Activated T-cell treated with anti-CD3 and anti-CD28 coated beads, Interleukin-2, amount 50 U/mL, for 24 hours (primary cell): ENCODE results near the gene RNF217.

Experiments used
- DNase-seq: peaks from one replicate; pipeline ENCODE4 v3.0.0-alpha.2; 2020
- H3K27ac Mint-ChIP-seq: 2 replicates; pipeline ENCODE4 v1.8.0; 2020; ENCODE audit warnings: mild to moderate bottlenecking, mixed read lengths
- H3K27me3 Mint-ChIP-seq: 2 replicates; pipeline ENCODE4 v1.8.0; 2020; ENCODE audit warnings: mixed read lengths
- H3K36me3 Mint-ChIP-seq: 2 replicates; pipeline ENCODE4 v1.8.0; 2020; ENCODE audit warnings: low read depth, mixed read lengths
- H3K4me1 Mint-ChIP-seq: 2 replicates; pipeline ENCODE4 v1.8.0; 2020; ENCODE audit warnings: low read depth, mixed read lengths
- H3K4me3 Mint-ChIP-seq: 2 replicates; pipeline ENCODE4 v1.8.0; 2020; ENCODE audit warnings: mild to moderate bottlenecking, moderate library complexity, mixed read lengths
- H3K9me3 Mint-ChIP-seq: 2 replicates; pipeline ENCODE4 v1.8.0; 2020; ENCODE audit warnings: mixed read lengths

Gene RNF217

DNA sequence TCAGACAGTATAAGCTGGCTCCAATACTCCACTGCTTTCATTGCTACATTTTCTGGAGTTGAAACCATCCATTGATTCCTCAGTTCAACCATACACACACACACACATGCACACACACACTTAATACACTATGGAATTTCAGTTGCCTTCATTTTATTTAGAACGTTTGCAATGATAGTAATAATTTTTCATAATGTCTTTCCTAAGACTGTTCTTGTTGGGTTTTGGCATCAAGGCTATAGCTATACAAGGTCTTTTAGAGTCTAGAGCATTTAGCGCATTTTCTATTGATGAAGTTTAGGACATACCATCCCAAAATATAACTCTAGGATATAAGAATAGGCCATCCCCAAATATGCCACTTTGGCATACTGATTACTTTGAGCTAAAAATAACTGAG lies 175.8 kb downstream of the RNF217 start:
- Mint-ChIP-seq H3K4me1 (no peaks in the 10 kb centered on the region), H3K27ac (no peak overlapping the region)
- no peak for DNase-seq

GRCh38 chr6:125140808-125141207 lies 178.6 kb downstream of the RNF217 start:
- Mint-ChIP-seq H3K36me3 (no peaks in the 10 kb centered on the region), H3K27ac (no peak overlapping the region), H3K9me3 (no peaks in the 10 kb centered on the region), H3K4me1 (no peaks in the 10 kb centered on the region), H3K27me3 (peaks cover 9% of the 10 kb centered on the region), H3K4me3 (no peak overlapping the region)
- no peak for DNase-seq

More for the DNA sequence above, 175.8 kb downstream of the RNF217 start:
- no peaks in the 10 kb centered on the region for H3K9me3 Mint-ChIP-seq
- H3K4me3 Mint-ChIP-seq, result no peak overlapping the region
- peaks cover 6% of the 10 kb centered on the region for H3K27me3 Mint-ChIP-seq
- H3K36me3 Mint-ChIP-seq, result no peaks in the 10 kb centered on the region
